ENCODE results near the gene PPA2. TPM values are rescaled to one million over a fixed set of nuclear protein-coding genes. Genes with fewer than 3 reads are reported as not detected.
A peak's percentile ranks its signal among the peaks of the same experiment; 100 is the strongest.

PPA2 gene
- total RNA-seq, 1 donor from 2014 or later: 83.7 TPM

DNA sequence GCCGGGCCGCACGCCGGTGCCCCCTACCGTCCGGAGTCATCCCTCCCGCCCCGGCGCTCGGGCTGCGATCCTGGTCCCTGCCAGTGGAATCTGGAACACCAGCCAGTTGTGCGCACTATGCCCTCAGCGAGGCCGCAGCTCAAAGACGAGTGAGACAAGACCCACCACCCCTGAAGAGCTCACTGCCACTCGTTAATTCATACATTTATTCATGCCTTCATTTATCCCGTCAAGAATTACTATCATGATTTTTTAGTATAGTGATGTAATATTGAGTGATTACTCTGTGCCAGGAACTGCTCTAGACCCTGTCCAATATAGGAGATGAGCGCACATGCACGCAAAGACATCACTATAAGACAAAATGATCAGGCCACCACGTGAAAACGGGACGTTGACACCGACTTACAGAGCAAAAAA is 247 bp upstream of the PPA2 start:
- H3K4me1 ChIP-seq: peaks cover 53% of the 10 kb centered on the region
- peak; percentile 89 for DNase-seq
- no peaks in the 10 kb centered on the region for H3K9me3 ChIP-seq (replicated peaks)
- intact Hi-C loops (cut with micrococcal nuclease): no loop called here
- peak; percentile 93 for TF ChIP-seq CTCF (IDR thresholded peaks at IDR 0.05; ENCODE audit: borderline replicate concordance)
- no peaks in the 10 kb centered on the region for H3K36me3 ChIP-seq
- H3K4me3 ChIP-seq: peak overlapping the region; percentile 98
- H3K27ac ChIP-seq (replicated peaks): peak overlapping the region; percentile 99
- no peaks in the 10 kb centered on the region for H3K27me3 ChIP-seq (ENCODE audit: low read depth)

GRCh38 chr4:105472871-105473323 is 965 bp downstream of the PPA2 start:
- Histone ChIP-seq H3K4me1 (peaks cover 65% of the 10 kb centered on the region), H3K27ac (replicated peaks) (peak overlapping the region; percentile 99), H3K27me3 (ENCODE audit: low read depth) (no peaks in the 10 kb centered on the region), H3K9me3 (replicated peaks) (no peaks in the 10 kb centered on the region), H3K36me3 (no peaks in the 10 kb centered on the region), H3K4me3 (peak overlapping the region; percentile 98)
- DNase-seq: no peak
- intact Hi-C loops (cut with micrococcal nuclease): no loop called here
- no peak for TF ChIP-seq CTCF (IDR thresholded peaks at IDR 0.05; ENCODE audit: borderline replicate concordance)

GRCh38 chr4:105471566-105472176 is 2.2 kb downstream of the PPA2 start:
- Histone ChIP-seq H3K4me1 (peaks cover 71% of the 10 kb centered on the region), H3K9me3 (replicated peaks) (no peaks in the 10 kb centered on the region), H3K36me3 (peaks cover 2% of the 10 kb centered on the region), H3K27me3 (ENCODE audit: low read depth) (no peaks in the 10 kb centered on the region), H3K27ac (replicated peaks) (peak overlapping the region; percentile 99), H3K4me3 (peak overlapping the region; percentile 98)
- DNase-seq: peak; percentile 29
- intact Hi-C loops (cut with micrococcal nuclease): loop anchor here (2.0 kb wide), 1 partner anchor 331 kb away; no protein-coding TSS in a partner anchor
- peak; percentile 82 for TF ChIP-seq CTCF (IDR thresholded peaks at IDR 0.05; ENCODE audit: borderline replicate concordance)

DNA sequence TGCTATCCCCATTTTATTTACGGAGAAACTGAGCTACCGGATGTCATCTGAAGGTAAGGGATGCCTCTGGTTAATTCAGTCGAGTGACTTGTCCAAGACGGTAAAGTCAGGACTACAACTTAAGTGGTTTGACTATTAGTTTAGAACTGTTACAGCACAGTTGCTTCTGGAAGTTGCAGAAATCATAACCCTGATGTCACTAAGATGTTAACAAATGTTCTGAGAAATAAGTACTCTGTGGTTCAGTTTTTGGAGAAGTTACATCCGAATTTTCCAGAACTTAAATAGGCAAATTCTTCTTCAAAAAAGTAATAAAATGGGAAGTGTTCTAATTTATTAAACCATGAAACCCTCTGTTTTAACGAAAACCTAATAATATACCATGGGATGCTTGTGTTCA is 3.1 kb downstream of the PPA2 start:
- no peak for DNase-seq
- no peaks in the 10 kb centered on the region for H3K9me3 ChIP-seq (replicated peaks)
- TF ChIP-seq CTCF (IDR thresholded peaks at IDR 0.05; ENCODE audit: borderline replicate concordance): no peak
- peaks cover 4% of the 10 kb centered on the region for H3K36me3 ChIP-seq
- intact Hi-C loops (cut with micrococcal nuclease): loop anchor here (2.0 kb wide), 1 partner anchor 330 kb away; no protein-coding TSS in a partner anchor
- H3K4me1 ChIP-seq: peaks cover 71% of the 10 kb centered on the region
- H3K27me3 ChIP-seq (ENCODE audit: low read depth): no peaks in the 10 kb centered on the region
- H3K4me3 ChIP-seq: no peak overlapping the region
- no peak overlapping the region for H3K27ac ChIP-seq (replicated peaks)

GRCh38 chr4:105469736-105470135 is 4.1 kb downstream of the PPA2 start:
- Histone ChIP-seq H3K9me3 (replicated peaks) (no peaks in the 10 kb centered on the region), H3K36me3 (peaks cover 8% of the 10 kb centered on the region), H3K4me3 (no peak overlapping the region), H3K27ac (replicated peaks) (no peak overlapping the region), H3K4me1 (peaks cover 71% of the 10 kb centered on the region), H3K27me3 (ENCODE audit: low read depth) (no peaks in the 10 kb centered on the region)
- DNase-seq: no peak
- TF ChIP-seq CTCF (IDR thresholded peaks at IDR 0.05; ENCODE audit: borderline replicate concordance): no peak
- intact Hi-C loops (cut with micrococcal nuclease): loop anchor here (2.0 kb wide), 1 partner anchor 329 kb away; no protein-coding TSS in a partner anchor
